HG03045 (cell line): ENCODE results near the gene ZNF106.

Experiments
- ATAC-seq: cut with Tn5 transposase; IDR thresholded peaks from one replicate; pipeline ENCODE4 v1.9.1; 2021; ENCODE audit warnings: mild to moderate bottlenecking, moderate library complexity; ENCODE audit not compliant: unreplicated experiment

The ZNF106 gene

DNA sequence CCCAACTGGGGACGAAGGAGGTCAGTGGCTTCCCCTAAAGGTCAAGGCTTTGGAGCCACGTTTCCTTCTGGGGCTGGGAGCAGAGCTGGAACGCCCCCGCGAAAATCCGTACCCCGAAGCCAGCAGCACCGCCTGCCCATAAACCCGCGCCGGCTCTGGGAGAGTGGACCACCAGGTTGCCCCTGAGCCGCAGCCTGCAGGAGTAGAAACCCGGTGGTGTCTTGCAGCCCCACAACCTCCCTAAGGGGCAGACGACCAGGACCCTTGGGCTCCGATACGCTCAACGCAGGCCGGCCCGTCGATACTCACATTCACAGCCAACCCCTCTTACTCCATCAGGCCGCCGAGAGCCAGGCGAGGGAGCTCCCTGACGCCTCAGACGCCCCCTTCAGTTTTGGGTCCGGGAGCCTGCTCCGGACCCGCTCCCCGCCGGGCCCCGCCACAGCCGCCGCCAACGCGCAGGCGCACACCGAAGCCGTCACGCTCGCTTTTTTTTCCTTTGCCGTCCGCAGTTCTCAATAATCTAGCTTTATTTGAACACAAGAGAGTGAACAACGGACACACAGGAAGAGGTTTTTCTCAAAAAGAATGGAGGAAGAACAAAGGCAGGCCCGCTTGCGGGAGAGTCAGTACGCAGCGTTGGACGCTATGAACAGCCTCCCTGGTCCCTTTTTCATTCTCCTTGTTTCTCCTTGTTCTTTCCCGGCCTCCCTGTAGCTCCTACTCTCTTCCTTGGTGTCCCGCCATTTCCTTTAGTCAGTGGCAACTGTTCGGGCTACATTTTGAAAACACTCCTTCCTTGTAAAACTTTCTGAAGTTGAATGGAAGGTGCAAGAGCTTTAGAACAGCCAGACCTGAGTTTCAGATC, at the start of gene ZNF106:
ZNF106 (minus strand) TSS at position 471 of the 868 bp plus-strand sequence. CDS start 18,852 bp downstream, outside the sequence.
- ATAC-seq = peak; percentile 55

DNA sequence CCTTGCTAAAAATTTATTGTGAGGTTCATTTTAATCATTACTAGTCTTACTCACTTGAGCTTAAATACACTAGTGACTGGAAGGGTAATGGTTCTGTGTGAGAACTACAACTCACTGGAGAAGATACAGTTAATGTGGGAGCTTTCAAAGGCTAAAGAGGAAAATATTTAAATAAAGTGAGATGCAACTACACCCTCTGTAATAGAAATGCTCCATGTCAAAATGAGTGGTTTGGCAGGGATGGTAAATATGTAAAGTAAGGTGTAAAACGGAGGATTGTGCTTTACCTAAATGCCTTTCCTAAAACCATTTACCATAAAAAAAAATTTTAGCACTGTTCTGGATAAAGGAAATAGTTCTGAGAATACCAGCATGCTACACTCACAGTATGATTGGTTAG, 42.3 kb upstream of the ZNF106 start:
- ATAC-seq = no peak

DNA sequence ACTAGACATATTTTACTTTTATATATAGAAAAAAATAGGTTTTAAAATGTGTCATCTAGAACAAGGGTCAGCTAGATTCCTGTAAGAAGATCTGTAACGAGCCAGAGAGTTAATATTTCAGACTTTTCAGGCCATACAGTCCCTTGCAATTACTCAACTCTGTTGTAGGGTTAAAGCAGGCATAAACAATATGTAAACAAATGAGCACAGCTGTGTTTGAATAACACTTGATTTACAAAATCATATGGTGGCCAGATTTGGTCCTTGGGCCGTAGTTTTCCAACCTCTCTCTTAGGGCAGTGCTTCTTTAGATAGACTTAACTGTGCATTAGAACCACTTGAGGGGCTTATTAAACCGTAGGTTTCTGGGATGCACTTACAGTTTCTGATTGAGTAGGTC, 38.0 kb upstream of the ZNF106 start:
- ATAC-seq = no peak

DNA sequence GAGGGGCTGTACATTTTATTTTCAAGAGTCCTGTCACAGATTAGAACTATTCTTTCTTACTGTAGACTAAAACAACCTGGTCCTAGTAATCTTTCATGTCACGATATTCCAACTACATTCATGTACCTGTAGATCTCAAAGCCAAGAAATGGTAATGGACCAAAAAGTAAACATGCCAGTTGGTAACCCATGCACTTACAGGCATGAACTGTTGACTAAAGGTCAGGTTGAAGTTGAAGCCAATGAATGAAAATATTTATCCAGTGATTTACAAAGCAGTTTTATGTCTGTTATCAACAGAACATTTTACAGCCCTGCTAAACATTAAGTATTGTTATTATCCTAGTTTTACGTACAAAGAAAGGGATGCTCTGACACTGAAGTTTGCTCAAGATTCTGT, 32.4 kb upstream of the ZNF106 start:
- no peak for ATAC-seq

DNA sequence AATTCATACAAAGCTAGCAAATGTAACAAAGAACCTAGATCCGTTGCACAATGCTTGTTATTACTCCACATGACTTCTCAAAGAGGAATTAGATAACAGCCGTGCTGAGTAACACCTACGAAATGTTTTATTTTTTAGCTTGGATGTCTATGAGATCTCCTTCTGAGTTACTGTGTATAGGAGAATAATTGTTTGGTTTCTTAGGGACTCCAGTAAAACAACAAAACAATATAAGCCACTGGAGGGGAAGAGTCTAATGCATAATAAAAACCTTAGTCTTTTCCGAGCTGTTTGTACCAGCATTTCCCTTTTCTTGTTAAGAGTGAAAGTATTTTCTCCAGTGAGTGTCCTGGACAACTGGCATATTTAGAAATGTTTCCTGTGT, 20.1 kb upstream of the ZNF106 start:
- no peak for ATAC-seq

DNA sequence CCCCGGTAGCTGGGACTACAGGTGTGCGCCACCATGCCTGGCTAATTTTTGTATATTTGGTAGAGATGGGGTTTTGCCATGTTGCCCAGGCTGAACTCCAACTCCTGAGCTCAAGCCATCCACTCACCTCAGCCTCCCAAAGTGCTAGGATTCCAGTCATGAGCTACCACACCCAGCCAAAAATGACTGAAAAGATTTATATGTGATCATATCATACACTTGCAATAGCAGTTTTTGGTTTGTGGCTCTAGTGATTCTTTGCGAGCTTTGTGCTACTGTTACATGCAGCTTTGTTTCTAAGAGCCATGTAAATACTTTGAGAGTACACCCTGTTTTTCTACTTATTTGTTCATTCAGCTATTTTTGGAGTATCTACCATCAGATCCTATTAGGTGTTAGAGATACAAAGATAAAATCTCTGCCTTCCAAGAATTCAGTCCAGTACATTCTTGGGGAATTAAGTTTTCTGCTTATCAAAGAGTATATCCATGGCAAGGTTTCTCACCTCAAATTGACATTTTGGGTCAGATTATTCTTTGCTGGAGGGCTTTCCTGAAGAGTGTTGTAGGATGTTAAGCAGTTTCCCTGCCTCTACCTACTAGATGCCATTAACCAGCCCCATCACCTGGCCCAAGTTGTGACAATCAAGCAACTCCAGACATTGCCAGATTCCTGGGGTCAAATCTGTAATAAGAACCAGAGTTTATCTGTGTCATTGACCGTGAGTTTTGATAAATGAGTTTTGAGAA, 19.5 kb upstream of the ZNF106 start:
- no peak for ATAC-seq

DNA sequence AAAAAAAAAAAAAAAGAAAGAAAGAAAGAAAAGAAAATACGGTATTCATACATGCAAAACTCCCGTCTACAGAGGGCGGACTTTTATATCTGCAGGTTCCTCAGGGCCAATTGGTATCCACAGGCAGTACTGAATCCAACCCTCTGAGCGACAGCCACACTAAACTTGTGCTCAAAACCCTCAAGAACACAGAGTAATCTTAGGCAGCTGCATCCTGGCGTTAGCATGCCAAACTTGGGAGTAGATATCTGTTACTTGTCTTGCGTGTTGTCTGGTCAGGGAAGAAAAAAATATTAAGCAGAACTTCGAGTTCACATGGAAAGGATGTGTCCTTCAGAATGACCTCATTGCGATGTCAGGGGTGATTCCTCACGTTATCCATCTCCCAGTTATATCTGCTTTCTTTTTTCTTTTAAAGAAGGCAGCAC, 17.3 kb upstream of the ZNF106 start:
- no peak for ATAC-seq

DNA sequence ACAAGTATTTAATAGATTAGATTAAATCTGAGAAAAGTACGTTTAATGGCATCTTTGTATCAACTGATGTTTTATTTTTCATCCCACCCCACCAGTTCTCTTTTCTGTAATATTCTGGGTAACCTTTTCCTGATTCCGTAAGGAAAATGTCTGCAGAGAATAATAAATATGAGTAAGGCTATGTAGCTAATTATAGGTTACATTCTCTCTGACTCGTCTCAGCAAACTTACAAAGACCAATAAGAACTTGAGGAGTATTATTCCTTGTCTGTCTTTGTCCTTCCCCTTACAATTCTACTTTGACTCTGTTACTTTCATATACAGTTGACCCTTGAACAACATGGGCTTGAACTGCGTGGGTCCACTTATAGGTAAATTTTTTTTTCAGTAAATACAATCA, 16.6 kb upstream of the ZNF106 start:
- no peak for ATAC-seq

DNA sequence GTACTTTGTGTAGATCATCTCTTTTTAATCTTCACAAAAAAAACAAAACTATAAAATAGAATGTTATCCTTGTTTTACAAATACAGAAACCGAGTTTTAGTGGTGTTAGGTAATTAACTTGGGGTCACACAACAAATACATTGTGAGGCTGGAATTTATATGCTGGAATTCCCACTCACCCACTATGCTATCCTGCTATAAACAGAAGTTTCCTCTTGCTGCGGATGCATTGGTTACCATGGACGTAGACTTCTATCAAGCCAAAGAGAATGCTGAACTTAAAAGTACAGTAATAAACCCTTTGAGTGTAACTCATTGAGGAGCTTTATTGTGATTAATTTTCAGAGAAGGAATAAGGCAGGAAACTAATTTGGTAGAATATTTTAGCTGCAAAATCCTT, 13.7 kb upstream of the ZNF106 start:
- ATAC-seq = no peak

DNA sequence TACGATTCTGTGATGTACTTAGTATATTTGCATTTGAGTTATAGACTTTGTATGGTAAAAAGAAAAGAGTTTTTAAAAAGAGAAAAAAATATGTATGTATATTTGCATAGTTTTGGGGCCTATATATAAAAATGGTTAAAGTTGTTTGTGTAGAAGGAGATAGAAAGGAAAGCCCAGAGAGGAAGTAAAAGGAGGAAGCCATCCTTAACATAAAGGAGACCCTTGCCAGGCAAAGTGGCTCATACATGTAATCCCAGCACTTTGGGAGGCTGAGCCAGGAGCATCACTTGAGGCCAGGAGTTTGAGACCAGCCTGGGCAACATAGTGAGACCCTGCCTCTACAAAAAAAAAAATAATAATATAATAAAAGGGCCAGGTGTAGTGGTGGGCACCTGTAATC, 12.9 kb upstream of the ZNF106 start:
- ATAC-seq = no peak

DNA sequence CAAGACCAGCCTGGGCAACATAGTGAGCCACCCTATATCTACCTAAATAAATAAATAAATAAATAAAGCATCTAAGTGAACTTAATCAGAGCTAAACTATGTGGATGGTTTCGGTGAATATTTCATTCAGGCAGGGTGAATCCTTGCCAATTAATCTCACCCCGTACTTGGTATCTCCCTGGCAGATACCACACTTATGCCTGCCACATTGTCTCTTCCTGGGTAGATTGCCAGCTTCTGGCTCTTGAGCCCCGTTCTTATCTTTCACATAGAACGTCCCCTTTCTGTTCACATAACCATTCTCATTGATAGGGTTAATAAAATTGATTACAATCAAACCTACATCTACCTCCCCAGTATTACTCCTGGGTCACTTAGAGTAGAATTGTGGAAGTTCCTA, 11.5 kb upstream of the ZNF106 start:
- no peak for ATAC-seq

DNA sequence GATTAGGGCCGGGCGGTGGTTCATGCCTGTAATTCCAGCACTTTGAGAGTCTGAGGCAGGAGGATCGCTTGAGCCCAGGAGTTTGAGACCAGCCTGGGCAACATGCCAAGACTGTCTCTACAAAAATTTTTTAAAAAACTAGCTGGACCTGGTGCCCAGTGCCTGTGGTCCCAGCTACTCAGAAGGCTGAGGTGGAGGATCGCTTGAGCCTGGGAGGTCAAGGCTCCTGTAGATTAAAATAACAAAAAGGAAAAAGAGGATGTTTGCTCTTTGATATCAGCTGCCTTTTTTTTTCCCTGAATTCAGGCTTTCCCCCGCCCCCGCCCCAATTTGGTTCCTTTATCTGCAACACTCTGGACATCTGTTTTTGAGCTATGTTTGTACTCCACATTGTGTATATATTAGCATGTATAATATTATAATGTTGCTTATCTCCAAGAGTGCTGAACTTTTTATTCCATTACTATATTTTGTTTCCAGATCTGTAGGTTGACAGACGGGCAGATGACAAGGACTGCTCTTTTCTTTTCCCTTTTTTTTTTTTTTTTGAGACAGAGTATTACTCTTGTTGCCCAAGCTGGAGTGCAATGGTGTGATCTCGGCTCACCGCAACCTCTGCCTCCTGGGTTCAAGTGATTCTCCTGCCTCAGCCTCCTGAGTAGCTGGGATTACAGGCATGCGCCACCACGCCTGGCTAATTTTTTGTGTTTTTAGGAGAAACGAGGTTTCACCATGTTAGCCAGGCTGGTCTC, 9.1 kb upstream of the ZNF106 start:
- no peak for ATAC-seq

DNA sequence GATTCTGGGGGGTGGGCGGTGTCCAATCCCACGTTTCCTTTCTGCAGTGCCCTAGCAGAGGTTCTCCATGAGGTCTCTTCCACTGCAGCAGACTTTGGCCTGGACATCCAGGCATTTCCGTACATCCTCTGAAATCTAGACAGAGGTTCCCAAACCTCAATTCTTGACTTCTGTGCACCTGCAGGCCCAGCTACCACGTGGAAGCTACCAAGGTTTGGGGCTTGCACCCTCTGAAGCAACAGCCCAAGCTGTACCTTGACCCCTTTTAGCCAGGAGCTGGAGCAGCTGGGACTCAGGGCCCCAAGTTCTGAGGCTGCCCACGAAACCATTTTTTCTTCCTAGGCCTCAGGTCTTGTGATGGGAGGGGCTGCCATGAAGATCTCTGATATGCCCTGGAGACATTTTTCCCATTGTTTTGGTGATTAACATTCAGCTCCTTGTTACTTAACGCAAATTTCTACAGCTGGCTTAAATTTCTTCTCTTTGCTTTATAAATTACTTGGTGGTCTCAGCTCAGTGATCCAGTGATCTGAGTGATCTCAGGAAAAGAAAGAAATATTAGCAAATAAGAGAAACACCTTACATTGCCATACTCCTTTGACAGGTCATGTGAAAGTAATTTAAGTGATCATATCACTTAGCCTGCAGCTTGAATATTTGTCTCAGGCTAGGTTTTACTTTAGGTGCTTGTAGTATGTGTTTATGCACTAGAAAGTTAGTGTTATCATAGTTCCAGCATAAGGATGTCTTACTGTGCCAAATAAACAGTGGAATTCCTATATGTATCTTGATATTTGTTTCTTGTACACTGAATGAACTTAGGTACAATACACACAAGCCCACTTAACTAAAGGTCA, 7.5 kb upstream of the ZNF106 start:
- no peak for ATAC-seq

DNA sequence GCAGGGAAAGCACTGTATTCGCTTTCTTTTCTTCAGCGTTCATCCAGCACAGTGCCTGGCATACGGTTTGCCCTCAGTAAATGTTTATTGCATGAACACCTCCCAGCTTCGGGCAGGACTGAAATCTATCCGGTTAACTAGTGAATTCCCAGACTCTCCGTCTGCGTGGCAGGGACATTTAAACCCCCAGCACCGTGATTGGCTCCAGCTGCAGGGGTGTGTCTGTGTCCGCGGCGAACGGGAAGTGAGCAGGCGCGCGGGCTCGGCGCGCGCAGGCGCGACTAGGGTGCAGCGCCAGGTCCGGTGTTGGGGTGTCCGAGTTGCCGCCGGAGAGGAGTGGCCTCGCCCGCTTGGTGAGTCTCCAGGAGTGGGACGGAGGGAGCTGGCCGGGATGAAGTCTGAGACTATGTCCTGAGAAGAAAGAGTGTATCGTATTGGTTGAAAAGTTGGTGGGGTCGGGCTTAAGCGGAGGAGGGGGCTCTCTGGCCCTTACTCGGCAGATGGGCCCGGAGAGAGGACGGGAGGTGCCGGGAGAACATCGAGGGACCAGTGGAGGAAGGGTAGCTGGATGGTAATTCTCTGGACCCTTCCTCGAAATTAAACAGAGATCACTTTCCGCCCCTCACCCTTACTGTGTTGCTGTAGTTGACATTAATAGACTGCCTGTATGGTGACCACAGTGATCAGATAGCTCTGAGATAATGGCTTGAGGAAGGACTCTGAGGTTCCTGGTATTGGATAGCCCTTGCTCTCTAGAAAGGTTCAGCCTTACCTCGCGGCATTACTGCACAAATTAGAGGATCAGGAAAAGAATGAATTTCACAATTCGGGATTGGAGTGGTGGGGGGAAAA, 4.6 kb upstream of the ZNF106 start, which contains the start of gene SNAP23:
SNAP23 (plus strand) TSS at position 274 of the 852 bp plus-strand sequence. CDS start 16,213 bp downstream, outside the sequence.
- ATAC-seq = peak; percentile 75

DNA sequence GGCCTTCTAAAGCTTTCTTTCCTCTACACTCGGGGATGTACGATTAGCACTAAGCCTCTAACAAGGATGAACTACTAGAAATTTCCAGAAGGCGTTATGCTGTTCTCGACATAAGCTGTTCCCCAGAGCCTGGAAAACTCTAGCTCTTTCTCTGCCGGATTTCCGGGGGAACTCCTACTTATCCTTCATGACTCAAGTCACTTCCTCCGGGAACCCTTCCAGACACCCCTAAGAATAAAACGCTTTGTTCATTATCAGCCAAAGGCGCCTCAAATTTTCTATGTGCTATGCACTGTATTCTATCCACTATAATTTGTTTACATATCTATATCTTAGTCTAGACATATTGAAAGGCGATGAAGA, 4.0 kb upstream of the ZNF106 start:
- no peak for ATAC-seq

DNA sequence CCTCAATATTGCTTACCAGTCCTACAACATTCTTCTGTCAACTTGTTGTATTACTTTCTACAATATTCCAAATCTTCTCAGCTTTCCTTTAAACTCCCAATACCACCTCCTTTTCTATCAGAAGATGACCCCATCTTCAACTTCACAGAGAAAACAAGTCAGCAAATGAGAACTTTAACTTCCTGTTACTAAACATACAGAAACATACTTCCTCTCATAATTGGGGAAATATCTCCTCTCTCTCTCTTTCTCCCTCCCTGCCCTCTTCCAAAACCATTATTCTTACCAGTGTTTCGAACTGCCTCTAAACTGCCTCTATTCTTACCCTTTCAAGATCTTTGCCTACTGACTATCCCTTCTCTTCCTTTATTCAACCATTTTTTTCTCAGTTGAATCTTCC, 2.7 kb upstream of the ZNF106 start:
- no peak for ATAC-seq

DNA sequence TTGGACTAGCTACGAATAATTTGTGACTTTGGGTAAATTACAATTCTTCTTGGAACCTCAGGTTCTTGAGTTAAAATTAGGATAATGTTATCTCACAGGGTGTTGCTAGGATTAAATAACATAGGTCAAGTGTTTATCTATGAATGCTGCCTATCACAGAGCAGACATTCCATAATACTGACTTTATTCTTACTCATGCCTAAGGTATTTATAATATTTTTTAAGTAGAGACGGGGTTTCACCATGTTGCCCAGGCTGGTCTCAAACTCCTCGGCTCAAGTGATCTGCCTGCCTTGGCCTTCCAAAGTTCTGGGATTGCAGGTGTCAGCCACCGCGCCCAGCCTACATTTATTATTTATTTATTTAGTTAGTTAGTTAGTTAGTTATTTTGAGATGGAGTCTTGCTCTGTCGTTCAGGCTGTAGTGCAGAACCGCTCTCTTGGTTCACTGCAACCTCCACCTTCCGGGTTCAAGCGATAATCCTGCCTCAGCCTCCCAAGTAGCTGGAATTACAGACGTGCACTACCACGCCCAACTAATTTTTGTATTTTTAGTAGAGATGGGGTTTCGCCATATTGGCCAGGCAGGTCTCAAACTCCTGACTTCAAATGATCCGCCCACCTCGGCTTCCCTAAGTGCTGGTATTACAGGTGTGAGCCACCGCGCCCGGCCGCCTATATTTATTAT, 741 bp upstream of the ZNF106 start:
- ATAC-seq = no peak

DNA sequence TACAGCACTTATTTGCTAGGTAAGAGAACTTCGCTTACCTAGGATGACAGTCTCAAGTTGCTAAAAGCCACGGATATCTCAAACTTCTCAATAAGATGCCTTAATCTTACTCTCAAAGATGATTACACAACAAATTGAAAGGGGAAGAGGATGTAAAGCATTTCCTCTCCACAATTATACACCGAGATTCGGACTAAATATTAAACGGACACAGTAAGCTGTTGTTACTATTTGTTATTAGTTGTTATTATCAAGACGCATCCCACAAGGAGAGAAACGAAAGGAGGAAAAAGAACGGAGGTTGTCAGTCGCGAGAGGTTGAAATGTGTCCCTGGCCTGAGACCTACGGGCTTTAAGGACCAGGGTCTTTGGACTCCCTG, 660 bp downstream of the ZNF106 start:
- no peak for ATAC-seq

DNA sequence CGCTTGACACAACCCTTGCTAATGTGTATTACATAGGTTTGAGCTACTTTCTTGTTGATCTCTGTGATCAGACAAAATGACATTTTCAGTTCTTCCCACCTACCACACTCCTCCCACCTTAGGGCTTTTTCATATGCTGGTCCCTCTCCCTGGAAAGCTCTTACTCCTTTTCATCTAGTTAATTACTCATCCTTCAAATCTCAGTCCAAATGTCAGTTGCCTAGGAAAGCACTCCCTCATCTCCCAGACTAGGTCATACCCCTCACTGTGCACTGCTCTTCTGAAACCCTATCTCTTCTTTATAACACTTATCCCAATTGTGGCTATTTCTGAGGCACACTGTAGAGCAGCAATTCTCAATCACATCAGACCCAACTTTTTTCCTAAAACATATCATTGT, 7.3 kb downstream of the ZNF106 start:
- ATAC-seq = no peak
